Mucosa of stomach (tissue), 1 donor: Measurements from ENCODE around the gene FAT4.

ENCODE experiments used
- H3K27me3 ChIP-seq: one replicate; pipeline ENCODE4 v1.7.0; 2013; ENCODE audit warnings: mild to moderate bottlenecking, low read length; ENCODE audit not compliant: control insufficient read depth, insufficient read depth
- H3K36me3 ChIP-seq: one replicate; pipeline ENCODE4 v1.7.0; 2013; ENCODE audit warnings: low read length; ENCODE audit not compliant: control insufficient read depth, insufficient read depth
- H3K4me1 ChIP-seq: one replicate; pipeline ENCODE4 v1.7.0; 2013; ENCODE audit warnings: mild to moderate bottlenecking, low read length; ENCODE audit not compliant: control insufficient read depth, insufficient read depth
- H3K4me3 ChIP-seq: one replicate; pipeline ENCODE4 v1.7.0; 2013; ENCODE audit warnings: low read length
- H3K9ac ChIP-seq: one replicate; pipeline ENCODE4 v1.7.0; 2013; ENCODE audit warnings: mild to moderate bottlenecking, low read length, moderate library complexity
- H3K9me3 ChIP-seq: one replicate; pipeline ENCODE4 v1.7.0; 2013; ENCODE audit warnings: mild to moderate bottlenecking, low read length, moderate library complexity; ENCODE audit not compliant: control insufficient read depth
- donor health status: Pancreatic carcinoma.

Gene FAT4

DNA sequence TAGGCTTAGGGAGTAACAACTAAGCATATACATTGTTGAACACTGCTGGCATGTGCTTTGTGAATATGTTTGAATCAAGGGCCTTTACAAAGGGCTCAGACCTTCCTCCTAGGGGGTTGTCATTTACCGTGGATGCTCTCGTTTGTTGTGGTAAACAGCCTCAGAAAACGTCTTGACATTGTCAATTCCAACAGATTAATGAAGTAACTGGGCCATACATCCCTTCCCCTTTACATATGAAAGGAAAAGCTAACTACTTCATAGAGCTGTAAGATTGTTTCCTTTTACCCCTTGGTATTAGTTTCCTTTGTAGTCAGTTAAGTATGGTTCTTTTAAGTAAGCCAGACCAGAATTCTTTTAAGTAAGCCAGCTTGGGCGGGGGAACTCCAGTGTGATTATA, 42.9 kb downstream of the FAT4 start:
- Histone ChIP-seq H3K4me1 (no peaks in the 10 kb centered on the region), H3K36me3 (no peaks in the 10 kb centered on the region), H3K9ac (no peak overlapping the region), H3K9me3 (no peaks in the 10 kb centered on the region), H3K27me3 (no peaks in the 10 kb centered on the region), H3K4me3 (no peak overlapping the region)

DNA sequence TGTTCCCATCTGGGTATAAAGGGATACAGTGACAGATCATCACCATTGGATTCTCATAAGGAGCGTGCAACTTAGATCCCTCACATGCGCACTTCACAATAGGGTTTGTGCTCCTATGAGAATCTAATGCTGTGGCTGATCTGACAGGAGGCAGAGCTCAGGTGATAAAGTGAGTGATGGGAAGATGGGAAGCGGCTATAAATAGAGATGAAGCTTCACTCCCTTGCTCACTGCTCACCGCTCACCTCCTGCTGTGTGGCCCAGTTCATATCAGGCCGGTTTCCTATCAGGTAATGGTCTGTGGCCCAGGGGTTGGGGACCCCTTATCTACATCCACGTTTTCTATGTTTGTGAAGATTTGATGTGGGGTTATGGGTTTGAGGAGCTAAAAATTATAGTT, 43.7 kb downstream of the FAT4 start:
- H3K9me3 ChIP-seq: no peaks in the 10 kb centered on the region
- no peak overlapping the region for H3K9ac ChIP-seq
- no peaks in the 10 kb centered on the region for H3K36me3 ChIP-seq
- H3K4me3 ChIP-seq: no peak overlapping the region
- no peaks in the 10 kb centered on the region for H3K27me3 ChIP-seq
- H3K4me1 ChIP-seq: no peaks in the 10 kb centered on the region

- H3K27me3 ChIP-seq: no peaks in the 10 kb centered on the region
- no peaks in the 10 kb centered on the region for H3K36me3 ChIP-seq
- H3K4me1 ChIP-seq: no peaks in the 10 kb centered on the region
- no peak overlapping the region for H3K4me3 ChIP-seq
- no peak overlapping the region for H3K9ac ChIP-seq
- no peaks in the 10 kb centered on the region for H3K9me3 ChIP-seq
These were observed 44.6 kb downstream of the FAT4 start for GRCh38 chr4:125359363-125359762.

GRCh38 chr4:125359960-125360634, 45.3 kb downstream of the FAT4 start:
- H3K9me3 ChIP-seq: no peaks in the 10 kb centered on the region
- no peaks in the 10 kb centered on the region for H3K4me1 ChIP-seq
- no peaks in the 10 kb centered on the region for H3K36me3 ChIP-seq
- H3K4me3 ChIP-seq: no peak overlapping the region
- no peaks in the 10 kb centered on the region for H3K27me3 ChIP-seq
- H3K9ac ChIP-seq: no peak overlapping the region

DNA sequence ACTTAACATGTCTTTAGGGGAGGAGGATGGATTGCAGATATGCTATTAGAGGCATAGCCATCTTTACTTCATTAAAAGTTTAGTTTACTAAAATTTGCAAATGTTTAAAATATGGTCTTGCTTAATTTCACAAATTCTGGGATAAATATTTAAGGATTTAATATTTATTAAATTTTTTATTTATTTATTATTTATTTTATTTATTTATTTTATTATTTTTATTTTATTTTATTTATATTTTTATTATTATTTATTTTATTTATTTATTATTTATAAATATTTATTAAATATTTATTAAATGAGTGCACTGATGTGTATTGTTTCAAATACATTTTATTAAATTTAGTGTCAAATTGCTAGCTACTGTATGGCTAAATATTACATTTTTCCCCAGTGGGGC, 46.0 kb downstream of the FAT4 start:
- no peak overlapping the region for H3K4me3 ChIP-seq
- no peaks in the 10 kb centered on the region for H3K4me1 ChIP-seq
- no peak overlapping the region for H3K9ac ChIP-seq
- H3K36me3 ChIP-seq: no peaks in the 10 kb centered on the region
- H3K9me3 ChIP-seq: no peaks in the 10 kb centered on the region
- H3K27me3 ChIP-seq: no peaks in the 10 kb centered on the region
